Neural cell (in vitro differentiated cells): ENCODE measurements around the gene AFMID. TPM values are rescaled to one million over a fixed set of nuclear protein-coding genes. Genes with fewer than 3 reads are reported as not detected.

Experiments used
- H2AFZ ChIP-seq: fragments of 200-600, 300-800 bp; sonication (generic), shearing (Covaris generic); 2 replicates; pipeline ENCODE4 v1.6.0; 2014; ENCODE audit warnings: low read depth, mild to moderate bottlenecking, antibody characterized with exemption, low read length, moderate library complexity
- H3F3A ChIP-seq: fragments of 200-600 bp; shearing (Covaris generic); 2 replicates; pipeline ENCODE4 v1.6.1; 2016; ENCODE audit warnings: mild to moderate bottlenecking, moderate library complexity, mixed read lengths, antibody characterized with exemption, low read length; ENCODE audit not compliant: insufficient read depth, poor library complexity, severe bottlenecking
- H3K27ac ChIP-seq: fragments of 200-600, 300-800 bp; sonication (generic), shearing (Covaris generic); 2 replicates; pipeline ENCODE4 v1.5.1; 2014; ENCODE audit warnings: mild to moderate bottlenecking, low read length, moderate library complexity
- H3K27me3 ChIP-seq: fragments of 300-800, 200-600 bp; sonication (generic), shearing (Covaris generic); 2 replicates; pipeline ENCODE4 v1.6.0; 2014; ENCODE audit warnings: mild to moderate bottlenecking, low read depth, low read length, moderate library complexity; ENCODE audit not compliant: insufficient read depth
- H3K36me3 ChIP-seq: fragments of 300-800, 200-600 bp; sonication (generic), shearing (Covaris generic); 2 replicates; pipeline ENCODE4 v1.5.1; 2014; ENCODE audit warnings: mild to moderate bottlenecking, antibody characterized with exemption, low read length, moderate library complexity; ENCODE audit not compliant: insufficient read depth
- H3K4me2 ChIP-seq: fragments of 300-800, 200-600 bp; sonication (generic), shearing (Covaris generic); 2 replicates; pipeline ENCODE4 v1.6.0; 2014; ENCODE audit warnings: mild to moderate bottlenecking, low read length
- H3K4me3 ChIP-seq: fragments of 300-800, 200-600 bp; sonication (generic), shearing (Covaris generic); 2 replicates; pipeline ENCODE4 v1.5.1; 2014; ENCODE audit warnings: mild to moderate bottlenecking, low read length, moderate library complexity
- H3K79me2 ChIP-seq: fragments of 200-600 bp; shearing (Covaris generic); replicated peaks from 2 replicates; pipeline ENCODE4 v1.6.0; 2014; ENCODE audit warnings: mild to moderate bottlenecking, low read length, moderate library complexity; ENCODE audit not compliant: insufficient read depth
- H3K9ac ChIP-seq: fragments of 300-800, 200-600 bp; sonication (generic), shearing (Covaris generic); 2 replicates; pipeline ENCODE4 v1.6.1; 2016; ENCODE audit warnings: mild to moderate bottlenecking, low read length, mixed read lengths
- H3K9me2 ChIP-seq: fragments of 200-600 bp; shearing (Covaris generic); 2 replicates; pipeline ENCODE4 v1.6.1; 2016; ENCODE audit warnings: mild to moderate bottlenecking, low read length, mixed read lengths; ENCODE audit not compliant: insufficient read depth
- H3K9me3 ChIP-seq: fragments of 200-600, 300-800 bp; sonication (generic), shearing (Covaris generic); 2 replicates; pipeline ENCODE4 v1.6.1; 2016; ENCODE audit warnings: mild to moderate bottlenecking, mixed run types, low read length, moderate library complexity, mixed read lengths
- H4K20me1 ChIP-seq: fragments of 200-600 bp; shearing (Covaris generic); 2 replicates; pipeline ENCODE4 v1.6.1; 2016; ENCODE audit warnings: mild to moderate bottlenecking, mixed run types; ENCODE audit not compliant: insufficient read depth
- EP300 ChIP-seq: fragments of 450-650 bp; conservative IDR thresholded peaks from 2 replicates; pipeline ENCODE4 v1.6.1; 2014; ENCODE audit warnings: antibody characterized with exemption, mild to moderate bottlenecking, moderate library complexity; ENCODE audit not compliant: poor library complexity, severe bottlenecking
- EZH2 ChIP-seq: fragments of 200-600, 300-800 bp; shearing (Covaris generic), sonication (generic); IDR thresholded peaks from 2 replicates; pipeline ENCODE4 v1.6.1; 2014; ENCODE audit warnings: antibody characterized with exemption, low read length, borderline replicate concordance, mild to moderate bottlenecking; ENCODE audit not compliant: insufficient read depth, poor library complexity, severe bottlenecking
- MXI1 ChIP-seq: fragments of 450-650 bp; conservative IDR thresholded peaks from 2 replicates; pipeline ENCODE4 v1.6.1; 2014; ENCODE audit warnings: antibody characterized with exemption, mild to moderate bottlenecking; ENCODE audit not compliant: poor library complexity, severe bottlenecking
- POLR2AphosphoS5 ChIP-seq: IDR thresholded peaks from 2 replicates; pipeline ENCODE4 v1.6.1; 2012
- RAD21 ChIP-seq: fragments of 450-650 bp; conservative IDR thresholded peaks from 2 replicates; pipeline ENCODE4 v1.6.1; 2014; ENCODE audit warnings: antibody characterized with exemption, mild to moderate bottlenecking, moderate library complexity
- SMC3 ChIP-seq: fragments of 450-650 bp; conservative IDR thresholded peaks from 2 replicates; pipeline ENCODE4 v1.6.1; 2014; ENCODE audit warnings: antibody characterized with exemption, mild to moderate bottlenecking, moderate library complexity; ENCODE audit not compliant: poor library complexity
- TAF1 ChIP-seq: IDR thresholded peaks from 2 replicates; pipeline ENCODE4 v1.6.1; 2012; ENCODE audit warnings: low read depth
- polyA minus RNA-seq: library from RNA; depleted of rRNA, polyadenylated mRNA; stranded (reverse); fragments of >200 nt; gene quantifications from 2 replicates; pipeline ENCODE4 v1.2.3, GENCODE V29; 2014
- polyA plus RNA-seq: library from polyadenylated mRNA; depleted of rRNA; stranded (reverse); fragments of >200 nt; gene quantifications from 2 replicates; pipeline ENCODE4 v1.2.3, GENCODE V29; 2014
- TF ChIP-seq, protein P1 (sequence below): fragments of 450-650 bp; IDR thresholded peaks from 2 replicates; pipeline ENCODE4 v1.5.1; 2014; ENCODE audit warnings: antibody characterized with exemption, mild to moderate bottlenecking, moderate library complexity; ENCODE audit not compliant: poor library complexity, severe bottlenecking
- TF ChIP-seq, protein P2 (sequence below): IDR thresholded peaks from 2 replicates; pipeline ENCODE4 v1.6.1; 2012; ENCODE audit warnings: borderline replicate concordance

Gene AFMID, protein sequence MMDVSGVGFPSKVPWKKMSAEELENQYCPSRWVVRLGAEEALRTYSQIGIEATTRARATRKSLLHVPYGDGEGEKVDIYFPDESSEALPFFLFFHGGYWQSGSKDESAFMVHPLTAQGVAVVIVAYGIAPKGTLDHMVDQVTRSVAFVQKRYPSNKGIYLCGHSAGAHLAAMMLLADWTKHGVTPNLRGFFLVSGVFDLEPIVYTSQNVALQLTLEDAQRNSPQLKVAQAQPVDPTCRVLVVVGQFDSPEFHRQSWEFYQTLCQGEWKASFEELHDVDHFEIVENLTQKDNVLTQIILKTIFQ
- polyA plus RNA-seq, result 15.8 and 27.1 TPM in 2 replicates
- 7.5 and 16.1 TPM in 2 replicates for polyA minus RNA-seq

DNA sequence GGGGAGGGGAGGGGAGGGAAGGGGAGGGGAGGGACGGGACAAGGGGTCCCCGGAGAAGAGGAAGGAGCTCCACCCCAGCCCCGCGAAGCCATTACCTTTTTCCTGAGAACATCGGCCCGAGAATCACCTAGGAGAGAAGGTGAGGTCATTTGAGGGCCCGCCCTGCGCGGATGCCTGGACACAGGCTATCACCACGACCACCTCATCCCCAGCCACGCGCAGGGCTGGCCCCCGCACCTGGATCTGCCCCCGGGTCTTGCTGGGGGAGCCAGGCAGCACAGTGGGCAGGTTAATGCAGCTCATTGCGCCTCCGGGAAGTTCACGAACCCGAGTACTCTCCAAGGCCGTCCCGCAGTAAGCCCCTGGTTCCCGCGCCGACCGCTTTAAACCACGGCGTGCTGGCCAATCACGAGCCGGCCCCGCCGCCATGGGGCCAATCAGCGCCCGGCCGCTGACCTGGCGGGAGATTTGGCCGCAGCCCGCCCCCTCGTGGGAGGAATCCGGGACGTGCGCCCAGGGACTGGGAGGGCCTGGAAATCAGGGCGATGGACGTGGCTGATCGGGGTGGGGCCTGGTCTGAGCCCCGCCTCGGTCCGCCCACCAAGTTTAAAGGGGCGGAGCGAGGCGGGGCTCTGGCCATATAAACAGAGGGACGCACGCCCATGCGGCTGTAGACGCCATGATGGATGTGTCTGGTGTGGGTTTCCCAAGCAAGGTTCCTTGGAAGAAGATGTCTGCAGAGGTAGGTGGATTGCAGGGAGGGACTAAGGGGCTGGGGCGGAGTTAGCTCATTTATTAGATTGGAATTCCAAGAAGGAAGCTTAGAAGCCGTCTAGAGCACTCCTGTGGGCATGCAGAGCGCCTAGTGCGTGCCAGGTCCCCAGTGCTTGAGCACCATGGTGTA is at the start of gene AFMID, which contains the start of gene TK1:
AFMID (plus strand) TSS at position 671 of the 904 bp plus-strand sequence; CDS start at position 680, 9 bp downstream.
TK1 (minus strand) TSS at position 361 of the 904 bp plus-strand sequence; CDS start at position 303, 58 bp downstream.
- no peaks in the 10 kb centered on the region for H3K36me3 ChIP-seq
- no peaks in the 10 kb centered on the region for H3K27me3 ChIP-seq
- peak within 1 kb of the TSS; percentile 21 for H2AFZ ChIP-seq
- H3F3A ChIP-seq, result no peaks in the 10 kb centered on the region
- no peak within 1 kb of the TSS for H3K27ac ChIP-seq
- peaks cover 4% of the 10 kb centered on the region for H3K79me2 ChIP-seq
- H3K4me3 ChIP-seq, result peak within 1 kb of the TSS; percentile 69
- peak within 1 kb of the TSS; percentile 63 for H3K4me2 ChIP-seq
- no peaks in the 10 kb centered on the region for H3K9me2 ChIP-seq
- H3K9ac ChIP-seq, result no peak within 1 kb of the TSS
- no peaks in the 10 kb centered on the region for H4K20me1 ChIP-seq
- H3K9me3 ChIP-seq, result no peaks in the 10 kb centered on the region
- peak; percentile 29 for TF ChIP-seq POLR2AphosphoS5
- no peak for TF ChIP-seq EP300
- TF ChIP-seq, protein P1, sequence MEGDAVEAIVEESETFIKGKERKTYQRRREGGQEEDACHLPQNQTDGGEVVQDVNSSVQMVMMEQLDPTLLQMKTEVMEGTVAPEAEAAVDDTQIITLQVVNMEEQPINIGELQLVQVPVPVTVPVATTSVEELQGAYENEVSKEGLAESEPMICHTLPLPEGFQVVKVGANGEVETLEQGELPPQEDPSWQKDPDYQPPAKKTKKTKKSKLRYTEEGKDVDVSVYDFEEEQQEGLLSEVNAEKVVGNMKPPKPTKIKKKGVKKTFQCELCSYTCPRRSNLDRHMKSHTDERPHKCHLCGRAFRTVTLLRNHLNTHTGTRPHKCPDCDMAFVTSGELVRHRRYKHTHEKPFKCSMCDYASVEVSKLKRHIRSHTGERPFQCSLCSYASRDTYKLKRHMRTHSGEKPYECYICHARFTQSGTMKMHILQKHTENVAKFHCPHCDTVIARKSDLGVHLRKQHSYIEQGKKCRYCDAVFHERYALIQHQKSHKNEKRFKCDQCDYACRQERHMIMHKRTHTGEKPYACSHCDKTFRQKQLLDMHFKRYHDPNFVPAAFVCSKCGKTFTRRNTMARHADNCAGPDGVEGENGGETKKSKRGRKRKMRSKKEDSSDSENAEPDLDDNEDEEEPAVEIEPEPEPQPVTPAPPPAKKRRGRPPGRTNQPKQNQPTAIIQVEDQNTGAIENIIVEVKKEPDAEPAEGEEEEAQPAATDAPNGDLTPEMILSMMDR, result peak; percentile 69
- TF ChIP-seq RAD21, result peak; percentile 35
- TF ChIP-seq EZH2, result no peak
- TF ChIP-seq MXI1, result peak; percentile 99
- TF ChIP-seq, protein P2, sequence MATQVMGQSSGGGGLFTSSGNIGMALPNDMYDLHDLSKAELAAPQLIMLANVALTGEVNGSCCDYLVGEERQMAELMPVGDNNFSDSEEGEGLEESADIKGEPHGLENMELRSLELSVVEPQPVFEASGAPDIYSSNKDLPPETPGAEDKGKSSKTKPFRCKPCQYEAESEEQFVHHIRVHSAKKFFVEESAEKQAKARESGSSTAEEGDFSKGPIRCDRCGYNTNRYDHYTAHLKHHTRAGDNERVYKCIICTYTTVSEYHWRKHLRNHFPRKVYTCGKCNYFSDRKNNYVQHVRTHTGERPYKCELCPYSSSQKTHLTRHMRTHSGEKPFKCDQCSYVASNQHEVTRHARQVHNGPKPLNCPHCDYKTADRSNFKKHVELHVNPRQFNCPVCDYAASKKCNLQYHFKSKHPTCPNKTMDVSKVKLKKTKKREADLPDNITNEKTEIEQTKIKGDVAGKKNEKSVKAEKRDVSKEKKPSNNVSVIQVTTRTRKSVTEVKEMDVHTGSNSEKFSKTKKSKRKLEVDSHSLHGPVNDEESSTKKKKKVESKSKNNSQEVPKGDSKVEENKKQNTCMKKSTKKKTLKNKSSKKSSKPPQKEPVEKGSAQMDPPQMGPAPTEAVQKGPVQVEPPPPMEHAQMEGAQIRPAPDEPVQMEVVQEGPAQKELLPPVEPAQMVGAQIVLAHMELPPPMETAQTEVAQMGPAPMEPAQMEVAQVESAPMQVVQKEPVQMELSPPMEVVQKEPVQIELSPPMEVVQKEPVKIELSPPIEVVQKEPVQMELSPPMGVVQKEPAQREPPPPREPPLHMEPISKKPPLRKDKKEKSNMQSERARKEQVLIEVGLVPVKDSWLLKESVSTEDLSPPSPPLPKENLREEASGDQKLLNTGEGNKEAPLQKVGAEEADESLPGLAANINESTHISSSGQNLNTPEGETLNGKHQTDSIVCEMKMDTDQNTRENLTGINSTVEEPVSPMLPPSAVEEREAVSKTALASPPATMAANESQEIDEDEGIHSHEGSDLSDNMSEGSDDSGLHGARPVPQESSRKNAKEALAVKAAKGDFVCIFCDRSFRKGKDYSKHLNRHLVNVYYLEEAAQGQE, result no peak
- TF ChIP-seq TAF1, result no peak
- TF ChIP-seq SMC3, result peak; percentile 53
